Glutamatergic neuron (in vitro differentiated cells): ENCODE data around the gene RIPK3. TPM values are rescaled to one million over a fixed set of nuclear protein-coding genes. Genes with fewer than 3 reads are reported as not detected.
A peak's percentile ranks its signal among the peaks of the same experiment; 100 is the strongest.

ENCODE experiments used
- DNase-seq: peaks from one replicate; pipeline ENCODE4 v3.0.0; 2022
- H3K27ac Mint-ChIP-seq: one replicate; pipeline ENCODE4 v1.8.0; 2020; ENCODE audit warnings: mild to moderate bottlenecking, mixed read lengths, inconsistent platforms; ENCODE audit not compliant: unreplicated experiment
- H3K27me3 Mint-ChIP-seq: one replicate; pipeline ENCODE4 v1.8.0; 2020; ENCODE audit warnings: mild to moderate bottlenecking, moderate library complexity, mixed read lengths, inconsistent platforms; ENCODE audit not compliant: unreplicated experiment
- H3K36me3 Mint-ChIP-seq: one replicate; pipeline ENCODE4 v1.8.0; 2020; ENCODE audit warnings: mild to moderate bottlenecking, mixed read lengths, inconsistent platforms; ENCODE audit not compliant: unreplicated experiment
- H3K4me1 Mint-ChIP-seq: one replicate; pipeline ENCODE4 v1.8.0; 2020; ENCODE audit warnings: mild to moderate bottlenecking, low read depth, mixed read lengths, inconsistent platforms; ENCODE audit not compliant: unreplicated experiment
- H3K4me3 Mint-ChIP-seq: one replicate; pipeline ENCODE4 v1.8.0; 2020; ENCODE audit warnings: mild to moderate bottlenecking, mixed read lengths, inconsistent platforms; ENCODE audit not compliant: unreplicated experiment
- H3K9me3 Mint-ChIP-seq: one replicate; pipeline ENCODE4 v1.8.0; 2020; ENCODE audit warnings: mild to moderate bottlenecking, moderate library complexity, mixed read lengths, inconsistent platforms; ENCODE audit not compliant: unreplicated experiment
- CTCF ChIP-seq: fragments of 200-600 bp; sonication (generic); IDR thresholded peaks from one replicate; pipeline ENCODE4 v1.5.0; 2021; ENCODE audit not compliant: partially characterized antibody, unreplicated experiment
- total RNA-seq: library from RNA; stranded (reverse); fragmentation: NEBNext Ultra II Directional; extraction: Animal tissue kit (Norgen Biotek cat#: 25700); gene quantifications from one replicate; pipeline ENCODE4 v1.2.1, GENCODE V29; 2021; ENCODE audit not compliant: unreplicated experiment

RIPK3 gene
- total RNA-seq, 1 donor from 2014 or later, result not detected

- H3K4me1 Mint-ChIP-seq, result peaks cover 7% of the 10 kb centered on the region
- no peaks in the 10 kb centered on the region for H3K36me3 Mint-ChIP-seq
- no peak for TF ChIP-seq CTCF
- H3K27ac Mint-ChIP-seq, result peak overlapping the region; percentile 89
- H3K27me3 Mint-ChIP-seq, result peaks cover 4% of the 10 kb centered on the region
- H3K9me3 Mint-ChIP-seq, result peaks cover 8% of the 10 kb centered on the region
- peak overlapping the region; percentile 95 for H3K4me3 Mint-ChIP-seq
- peak; percentile 86 for DNase-seq
These were observed 28.9 kb upstream of the RIPK3 start for GRCh38 chr14:24368562-24369252.

DNA sequence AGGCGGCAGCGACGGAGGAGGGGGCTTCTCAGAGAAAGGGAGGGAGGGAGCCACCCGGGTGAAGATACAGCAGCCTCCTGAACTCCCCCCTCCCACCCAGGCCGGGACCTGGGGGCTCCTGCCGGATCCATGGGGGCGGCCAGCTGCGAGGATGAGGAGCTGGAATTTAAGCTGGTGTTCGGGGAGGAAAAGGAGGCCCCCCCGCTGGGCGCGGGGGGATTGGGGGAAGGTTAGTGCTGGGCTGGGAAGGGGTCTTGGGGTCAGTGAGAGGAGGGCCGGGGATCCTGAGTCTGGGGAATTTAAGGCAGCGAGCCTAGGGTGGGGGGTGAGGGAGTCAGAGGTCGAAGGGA is 28.4 kb upstream of the RIPK3 start:
- TF ChIP-seq CTCF, result no peak
- peak overlapping the region; percentile 94 for H3K27ac Mint-ChIP-seq
- H3K36me3 Mint-ChIP-seq, result no peaks in the 10 kb centered on the region
- peak overlapping the region; percentile 95 for H3K4me3 Mint-ChIP-seq
- peaks cover 8% of the 10 kb centered on the region for H3K9me3 Mint-ChIP-seq
- peak; percentile 33 for DNase-seq
- H3K27me3 Mint-ChIP-seq, result peaks cover 6% of the 10 kb centered on the region
- peaks cover 7% of the 10 kb centered on the region for H3K4me1 Mint-ChIP-seq

DNA sequence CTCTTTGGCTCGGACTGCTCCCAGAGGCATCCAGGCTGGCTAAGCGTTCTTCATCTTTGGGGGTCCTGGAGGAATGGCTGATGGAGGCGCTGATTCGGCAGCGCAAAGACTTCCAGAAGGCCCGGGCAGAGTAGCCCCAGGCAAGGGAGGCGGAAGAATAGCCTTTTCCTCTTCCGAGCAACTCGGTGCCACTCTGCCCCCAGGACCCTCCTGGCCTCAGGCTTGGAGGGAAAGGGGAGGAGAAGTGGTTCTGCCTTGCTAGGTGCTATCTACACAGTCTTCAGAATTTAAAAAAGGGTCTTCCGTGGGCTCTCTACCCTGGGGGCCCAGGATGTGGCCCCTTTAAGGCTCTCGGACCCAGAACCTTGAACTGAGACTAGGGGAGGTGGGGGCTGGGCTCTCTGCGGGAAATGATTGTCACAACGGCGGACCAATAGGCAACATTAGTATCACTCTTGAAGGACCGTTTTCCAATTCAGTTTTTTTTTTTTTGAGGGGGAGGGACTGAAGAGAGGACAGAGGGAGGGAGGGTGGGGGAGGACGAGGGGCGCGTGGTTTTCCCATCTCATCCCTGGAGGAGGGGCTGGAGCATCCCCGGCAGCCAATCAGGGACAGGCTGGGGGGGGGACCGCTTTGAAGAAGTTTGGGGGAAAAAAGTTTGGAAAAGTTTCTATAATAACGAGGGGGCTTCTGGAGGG is 27.9 kb upstream of the RIPK3 start, which contains the start of gene NFATC4:
Gene NFATC4 (plus strand): TSS at position 671 of the 698 bp plus-strand sequence. CDS start 157 bp downstream, outside the sequence.
- DNase-seq, result peak; percentile 69
- no peak for TF ChIP-seq CTCF
- peak within 1 kb of the TSS; percentile 95 for H3K4me3 Mint-ChIP-seq
- peaks cover 7% of the 10 kb centered on the region for H3K4me1 Mint-ChIP-seq
- H3K9me3 Mint-ChIP-seq, result peaks cover 8% of the 10 kb centered on the region
- H3K27me3 Mint-ChIP-seq, result peaks cover 6% of the 10 kb centered on the region
- peak within 1 kb of the TSS; percentile 94 for H3K27ac Mint-ChIP-seq
- H3K36me3 Mint-ChIP-seq, result no peaks in the 10 kb centered on the region

GRCh38 chr14:24366721-24367513 is 27.1 kb upstream of the RIPK3 start:
- Mint-ChIP-seq H3K27me3 (peaks cover 6% of the 10 kb centered on the region), H3K9me3 (peaks cover 8% of the 10 kb centered on the region), H3K27ac (peak overlapping the region; percentile 94), H3K4me1 (peaks cover 3% of the 10 kb centered on the region), H3K36me3 (no peaks in the 10 kb centered on the region), H3K4me3 (peak overlapping the region; percentile 95)
- TF ChIP-seq CTCF, result no peak
- DNase-seq, result peak; percentile 85
